ENCODE measurements around the gene CCDC27. TPM values are rescaled to one million over a fixed set of nuclear protein-coding genes. Genes with fewer than 3 reads are reported as not detected.

Gene CCDC27
- total and polyA plus RNA-seq, 4 donors, result not detected

DNA sequence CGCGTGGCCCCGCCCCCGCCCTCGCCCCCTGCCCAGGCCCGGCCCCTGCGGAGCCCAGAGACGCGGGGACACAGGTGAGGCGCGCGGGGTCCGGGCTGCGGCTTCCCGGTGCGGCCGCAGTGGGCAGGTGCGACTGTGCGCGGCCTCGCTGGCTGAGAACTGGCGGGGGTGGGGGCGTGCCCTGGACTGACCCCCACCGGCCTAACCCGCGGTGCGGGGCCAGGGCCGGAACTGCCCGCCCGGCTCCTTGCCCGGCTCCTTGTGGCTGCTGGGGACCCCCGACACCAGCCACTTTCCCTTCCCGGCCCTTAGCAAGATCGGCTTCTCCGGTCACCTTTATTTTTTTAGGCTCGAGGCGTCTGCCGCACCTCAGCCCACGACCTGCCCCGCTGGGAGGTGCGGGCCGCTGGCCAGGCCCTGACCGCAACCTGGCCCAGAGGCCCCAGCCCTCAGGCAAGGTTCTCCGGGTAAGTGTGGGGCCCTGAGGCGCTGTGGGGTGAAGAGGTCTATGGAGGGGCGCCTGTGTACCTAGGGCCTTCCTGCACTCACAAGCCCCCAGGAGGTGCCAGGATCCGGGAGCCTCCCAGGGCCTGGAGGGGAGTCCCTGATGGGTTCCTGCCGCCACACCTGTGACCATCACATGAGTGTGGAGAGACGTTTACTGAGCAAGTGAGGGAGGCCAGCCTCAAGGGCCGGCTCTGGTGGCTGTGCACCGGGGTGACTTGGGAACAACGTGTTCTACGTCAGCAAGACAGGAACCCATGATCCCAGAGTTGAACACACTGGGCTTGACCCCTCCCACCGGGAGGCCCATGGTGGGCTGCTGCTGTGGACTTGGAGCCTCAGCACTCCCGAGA lies 20.7 kb downstream of the CCDC27 start, which contains the start of gene SMIM1:
SMIM1 (plus strand) TSS at position 35 of the 857 bp plus-strand sequence. CDS start 2,625 bp downstream, outside the sequence.
- Histone ChIP-seq H3K9ac (ENCODE audit: low read depth in 1 of 2, low read length in 2 of 2) (peak within 1 kb of the TSS in 1 of 2 donors; percentile 21), H3K27ac (ENCODE audit: low read depth in 1 of 2, low read length in 2 of 2) (peak within 1 kb of the TSS; percentile 27 to 47), H3K36me3 (ENCODE audit: control insufficient read depth in 4 of 4, insufficient read depth in 3 of 4, low read depth in 1 of 4, low read length in 3 of 4) (no peaks in the 10 kb centered on the region), H3K4me3 (ENCODE audit: low read depth in 1 of 3, low read length in 3 of 3) (peak within 1 kb of the TSS; percentile 45 to 77 (median 67)), H3K27me3 (ENCODE audit: control insufficient read depth in 4 of 4, insufficient read depth in 4 of 4, low read length in 3 of 4) (no peaks in the 10 kb centered on the region), H3K4me1 (ENCODE audit: control insufficient read depth in 4 of 4, insufficient read depth in 4 of 4, low read length in 3 of 4) (peaks cover 22 to 51% (median 41%) of the 10 kb centered on the region in 4 donors), H3K9me3 (ENCODE audit: control insufficient read depth in 4 of 4, low read length in 3 of 4) (no peaks in the 10 kb centered on the region)
- peak; percentile 70 for DNase-seq (ENCODE audit: low spot score)
- WGBS, result 8% methylated on average over 55 of the region's 55 CpGs
- peak in 1 of 2 donors; percentile 1 for TF ChIP-seq RXRA (IDR thresholded peaks at IDR 0.05)
- TF ChIP-seq, protein P1, sequence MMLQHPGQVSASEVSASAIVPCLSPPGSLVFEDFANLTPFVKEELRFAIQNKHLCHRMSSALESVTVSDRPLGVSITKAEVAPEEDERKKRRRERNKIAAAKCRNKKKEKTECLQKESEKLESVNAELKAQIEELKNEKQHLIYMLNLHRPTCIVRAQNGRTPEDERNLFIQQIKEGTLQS (IDR thresholded peaks at IDR 0.05), result no peak
- TF ChIP-seq EGR1 (IDR thresholded peaks at IDR 0.05; ENCODE audit: low read depth in 2 of 2), result no peak
- TF ChIP-seq, protein P2, sequence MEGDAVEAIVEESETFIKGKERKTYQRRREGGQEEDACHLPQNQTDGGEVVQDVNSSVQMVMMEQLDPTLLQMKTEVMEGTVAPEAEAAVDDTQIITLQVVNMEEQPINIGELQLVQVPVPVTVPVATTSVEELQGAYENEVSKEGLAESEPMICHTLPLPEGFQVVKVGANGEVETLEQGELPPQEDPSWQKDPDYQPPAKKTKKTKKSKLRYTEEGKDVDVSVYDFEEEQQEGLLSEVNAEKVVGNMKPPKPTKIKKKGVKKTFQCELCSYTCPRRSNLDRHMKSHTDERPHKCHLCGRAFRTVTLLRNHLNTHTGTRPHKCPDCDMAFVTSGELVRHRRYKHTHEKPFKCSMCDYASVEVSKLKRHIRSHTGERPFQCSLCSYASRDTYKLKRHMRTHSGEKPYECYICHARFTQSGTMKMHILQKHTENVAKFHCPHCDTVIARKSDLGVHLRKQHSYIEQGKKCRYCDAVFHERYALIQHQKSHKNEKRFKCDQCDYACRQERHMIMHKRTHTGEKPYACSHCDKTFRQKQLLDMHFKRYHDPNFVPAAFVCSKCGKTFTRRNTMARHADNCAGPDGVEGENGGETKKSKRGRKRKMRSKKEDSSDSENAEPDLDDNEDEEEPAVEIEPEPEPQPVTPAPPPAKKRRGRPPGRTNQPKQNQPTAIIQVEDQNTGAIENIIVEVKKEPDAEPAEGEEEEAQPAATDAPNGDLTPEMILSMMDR (IDR thresholded peaks at IDR 0.05; ENCODE audit: low read depth, low read length, missing input control), result no peak

DNA sequence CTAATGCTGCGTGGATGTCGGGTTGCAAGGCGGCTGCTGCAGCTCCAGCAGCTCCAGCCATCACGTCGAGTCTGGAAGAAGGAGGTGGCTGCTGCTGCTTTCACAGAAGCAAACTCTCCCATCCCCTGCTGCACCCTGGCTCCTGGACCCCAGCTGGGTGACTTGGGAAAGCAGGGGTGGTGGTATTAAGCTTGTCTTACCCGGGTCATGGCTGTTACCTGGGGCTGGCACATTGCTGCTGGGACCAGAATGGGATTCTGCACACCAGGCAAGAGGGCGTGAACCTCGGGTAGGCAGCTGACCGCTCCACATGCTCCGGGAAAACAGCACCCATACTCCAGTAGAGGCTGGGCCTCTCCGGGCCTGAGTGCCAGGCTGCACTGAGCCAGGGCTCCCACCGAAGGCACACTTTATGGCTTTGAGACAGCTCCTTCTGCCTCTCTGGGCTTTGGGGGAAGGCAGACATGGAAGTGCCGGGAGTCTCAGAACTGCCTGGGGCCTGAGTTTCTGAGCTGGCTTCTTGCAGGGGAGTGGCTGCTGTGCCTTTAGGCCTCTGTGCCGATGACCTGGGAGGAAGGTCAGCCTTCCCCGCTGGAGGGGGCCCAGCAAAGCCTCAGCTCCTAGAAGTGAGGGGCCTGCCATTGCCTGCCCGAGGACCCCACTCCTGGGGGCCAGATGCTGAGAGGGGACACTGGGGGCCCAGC lies 21.5 kb downstream of the CCDC27 start:
- no peak overlapping the region for H3K9ac ChIP-seq (ENCODE audit: low read depth in 1 of 2, low read length in 2 of 2)
- H3K4me1 ChIP-seq (ENCODE audit: control insufficient read depth in 4 of 4, insufficient read depth in 4 of 4, low read length in 3 of 4), result peaks cover 22 to 48% (median 40%) of the 10 kb centered on the region in 4 donors
- peaks cover 0 to 2% (median 0%) of the 10 kb centered on the region in 4 donors for H3K36me3 ChIP-seq (ENCODE audit: control insufficient read depth in 4 of 4, insufficient read depth in 3 of 4, low read depth in 1 of 4, low read length in 3 of 4)
- WGBS, result 70% methylated on average over 16 of the region's 16 CpGs
- H3K4me3 ChIP-seq (ENCODE audit: low read depth in 1 of 3, low read length in 3 of 3), result no peak overlapping the region
- no peaks in the 10 kb centered on the region for H3K27me3 ChIP-seq (ENCODE audit: control insufficient read depth in 4 of 4, insufficient read depth in 4 of 4, low read length in 3 of 4)
- peak; percentile 61 for DNase-seq (ENCODE audit: low spot score)
- no peaks in the 10 kb centered on the region for H3K9me3 ChIP-seq (ENCODE audit: control insufficient read depth in 4 of 4, low read length in 3 of 4)
- TF ChIP-seq TAF1 (conservative IDR thresholded peaks at IDR 0.05) (no peak), NR2F2 (IDR thresholded peaks at IDR 0.05) (no peak), YY1 (IDR thresholded peaks at IDR 0.05) (no peak), HNF4A (conservative IDR thresholded peaks at IDR 0.05) (no peak), GABPA (IDR thresholded peaks at IDR 0.05 in 1 of 2, conservative IDR thresholded peaks at IDR 0.05 in 1 of 2) (no peak), RAD21 (IDR thresholded peaks at IDR 0.05) (no peak), FOXA1 (IDR thresholded peaks at IDR 0.05) (no peak), HNF4G (IDR thresholded peaks at IDR 0.05) (no peak), RXRA (IDR thresholded peaks at IDR 0.05) (no peak), JUND (IDR thresholded peaks at IDR 0.05) (no peak), EGR1 (IDR thresholded peaks at IDR 0.05; ENCODE audit: low read depth in 2 of 2) (no peak), SP1 (IDR thresholded peaks at IDR 0.05) (no peak), FOXA2 (IDR thresholded peaks at IDR 0.05) (no peak)
- TF ChIP-seq, protein P3, sequence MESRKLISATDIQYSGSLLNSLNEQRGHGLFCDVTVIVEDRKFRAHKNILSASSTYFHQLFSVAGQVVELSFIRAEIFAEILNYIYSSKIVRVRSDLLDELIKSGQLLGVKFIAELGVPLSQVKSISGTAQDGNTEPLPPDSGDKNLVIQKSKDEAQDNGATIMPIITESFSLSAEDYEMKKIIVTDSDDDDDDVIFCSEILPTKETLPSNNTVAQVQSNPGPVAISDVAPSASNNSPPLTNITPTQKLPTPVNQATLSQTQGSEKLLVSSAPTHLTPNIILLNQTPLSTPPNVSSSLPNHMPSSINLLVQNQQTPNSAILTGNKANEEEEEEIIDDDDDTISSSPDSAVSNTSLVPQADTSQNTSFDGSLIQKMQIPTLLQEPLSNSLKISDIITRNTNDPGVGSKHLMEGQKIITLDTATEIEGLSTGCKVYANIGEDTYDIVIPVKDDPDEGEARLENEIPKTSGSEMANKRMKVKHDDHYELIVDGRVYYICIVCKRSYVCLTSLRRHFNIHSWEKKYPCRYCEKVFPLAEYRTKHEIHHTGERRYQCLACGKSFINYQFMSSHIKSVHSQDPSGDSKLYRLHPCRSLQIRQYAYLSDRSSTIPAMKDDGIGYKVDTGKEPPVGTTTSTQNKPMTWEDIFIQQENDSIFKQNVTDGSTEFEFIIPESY (IDR thresholded peaks at IDR 0.05), result no peak
- TF ChIP-seq, protein P4, sequence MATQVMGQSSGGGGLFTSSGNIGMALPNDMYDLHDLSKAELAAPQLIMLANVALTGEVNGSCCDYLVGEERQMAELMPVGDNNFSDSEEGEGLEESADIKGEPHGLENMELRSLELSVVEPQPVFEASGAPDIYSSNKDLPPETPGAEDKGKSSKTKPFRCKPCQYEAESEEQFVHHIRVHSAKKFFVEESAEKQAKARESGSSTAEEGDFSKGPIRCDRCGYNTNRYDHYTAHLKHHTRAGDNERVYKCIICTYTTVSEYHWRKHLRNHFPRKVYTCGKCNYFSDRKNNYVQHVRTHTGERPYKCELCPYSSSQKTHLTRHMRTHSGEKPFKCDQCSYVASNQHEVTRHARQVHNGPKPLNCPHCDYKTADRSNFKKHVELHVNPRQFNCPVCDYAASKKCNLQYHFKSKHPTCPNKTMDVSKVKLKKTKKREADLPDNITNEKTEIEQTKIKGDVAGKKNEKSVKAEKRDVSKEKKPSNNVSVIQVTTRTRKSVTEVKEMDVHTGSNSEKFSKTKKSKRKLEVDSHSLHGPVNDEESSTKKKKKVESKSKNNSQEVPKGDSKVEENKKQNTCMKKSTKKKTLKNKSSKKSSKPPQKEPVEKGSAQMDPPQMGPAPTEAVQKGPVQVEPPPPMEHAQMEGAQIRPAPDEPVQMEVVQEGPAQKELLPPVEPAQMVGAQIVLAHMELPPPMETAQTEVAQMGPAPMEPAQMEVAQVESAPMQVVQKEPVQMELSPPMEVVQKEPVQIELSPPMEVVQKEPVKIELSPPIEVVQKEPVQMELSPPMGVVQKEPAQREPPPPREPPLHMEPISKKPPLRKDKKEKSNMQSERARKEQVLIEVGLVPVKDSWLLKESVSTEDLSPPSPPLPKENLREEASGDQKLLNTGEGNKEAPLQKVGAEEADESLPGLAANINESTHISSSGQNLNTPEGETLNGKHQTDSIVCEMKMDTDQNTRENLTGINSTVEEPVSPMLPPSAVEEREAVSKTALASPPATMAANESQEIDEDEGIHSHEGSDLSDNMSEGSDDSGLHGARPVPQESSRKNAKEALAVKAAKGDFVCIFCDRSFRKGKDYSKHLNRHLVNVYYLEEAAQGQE (IDR thresholded peaks at IDR 0.05), result no peak
- TF ChIP-seq, protein P1 (IDR thresholded peaks at IDR 0.05), result no peak
- TF ChIP-seq, protein P5, sequence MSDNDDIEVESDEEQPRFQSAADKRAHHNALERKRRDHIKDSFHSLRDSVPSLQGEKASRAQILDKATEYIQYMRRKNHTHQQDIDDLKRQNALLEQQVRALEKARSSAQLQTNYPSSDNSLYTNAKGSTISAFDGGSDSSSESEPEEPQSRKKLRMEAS (IDR thresholded peaks at IDR 0.05), result no peak
- TF ChIP-seq, protein P2 (IDR thresholded peaks at IDR 0.05; ENCODE audit: low read depth, low read length, missing input control), result no peak
- no peak overlapping the region for H3K27ac ChIP-seq (ENCODE audit: low read depth in 1 of 2, low read length in 2 of 2)

Measured in liver (tissue), 9 donors.